A673 (cell line): ENCODE data around the gene ZNF584. TPM values are rescaled to one million over a fixed set of nuclear protein-coding genes. Genes with fewer than 3 reads are reported as not detected.
A peak's percentile ranks its signal among the peaks of the same experiment; 100 is the strongest.

Source experiments
- BruUV-seq: library from RNA; stranded (reverse); fragments of 400-500 nt; replicated peaks from 2 replicates; lab custom pipeline; 2021; lab: Mats Ljungman, UMichigan
- CTCF ChIA-PET: fragments of 300-600 bp; sonication (Branson Sonifier 250); formaldehyde crosslinking; loops from one replicate; lab custom pipeline; 2022; ENCODE audit warnings: antibody characterized with exemption; lab: Charles Lee
- POLR2A ChIA-PET: fragments of 300-600 bp; sonication (Branson Sonifier 250); formaldehyde crosslinking; loops from one replicate; lab custom pipeline; 2022; ENCODE audit warnings: antibody characterized with exemption; ENCODE audit not compliant: low non-redundant PET; lab: Charles Lee
- DNase-seq: peaks from one replicate; pipeline ENCODE4 v3.0.0-alpha.2; 2015; ENCODE audit warnings: low spot score
- H3K27ac ChIP-seq: fragments of 200-600 bp; sonication (generic); 2 replicates; pipeline ENCODE4 v1.5.1; 2016; ENCODE audit warnings: mixed run types, low read depth, mild to moderate bottlenecking, mixed read lengths, antibody characterized with exemption, low read length; ENCODE audit not compliant: poor library complexity, severe bottlenecking
- H3K27me3 ChIP-seq: fragments of 200-600 bp; sonication (generic); replicated peaks from 2 replicates; pipeline ENCODE4 v1.6.1; 2017; ENCODE audit warnings: mixed run types, low read depth, mild to moderate bottlenecking, mixed read lengths, antibody characterized with exemption, low read length; ENCODE audit not compliant: insufficient read depth, poor library complexity
- H3K36me3 ChIP-seq: fragments of 200-600 bp; sonication (generic); 2 replicates; pipeline ENCODE4 v1.6.1; 2016; ENCODE audit warnings: mixed run types, mild to moderate bottlenecking, mixed read lengths, antibody characterized with exemption, low read length; ENCODE audit not compliant: insufficient read depth, poor library complexity, severe bottlenecking
- H3K4me1 ChIP-seq: fragments of 200-600 bp; sonication (generic); 2 replicates; pipeline ENCODE4 v1.6.1; 2017; ENCODE audit warnings: mixed run types, mild to moderate bottlenecking, mixed read lengths, antibody characterized with exemption, low read length; ENCODE audit not compliant: insufficient read depth, poor library complexity, severe bottlenecking
- H3K4me3 ChIP-seq: fragments of 200-600 bp; sonication (generic); 2 replicates; pipeline ENCODE4 v1.5.1; 2016; ENCODE audit warnings: low read depth, mixed run types, mild to moderate bottlenecking, mixed read lengths, low read length; ENCODE audit not compliant: poor library complexity, severe bottlenecking
- H3K9me3 ChIP-seq: fragments of 200-600 bp; sonication (generic); 2 replicates; pipeline ENCODE4 v1.6.1; 2016; ENCODE audit warnings: mixed run types, low read depth, mild to moderate bottlenecking, mixed read lengths, antibody characterized with exemption, low read length; ENCODE audit not compliant: poor library complexity, severe bottlenecking
- EZH2 ChIP-seq: fragments of 200-600 bp; sonication (generic); IDR thresholded peaks from 2 replicates; pipeline ENCODE4 v1.6.1; 2017; ENCODE audit warnings: borderline replicate concordance, low read depth, mild to moderate bottlenecking, mixed read lengths, antibody characterized with exemption, low read length; ENCODE audit not compliant: poor library complexity, severe bottlenecking
- intact Hi-C: fragments of 100-400 bp; cut with micrococcal nuclease; formaldehyde crosslinking; loops from one replicate; pipeline ENCODE4 v1.10.0; 2022; ENCODE audit not compliant: unreplicated experiment
- total RNA-seq: library from RNA; stranded (reverse); gene quantifications from 2 replicates; pipeline ENCODE4 v1.2.3, GENCODE V29; 2021
- TF ChIP-seq, protein P1 (sequence below): fragments of 300-800, 200-600 bp; sonication (generic); conservative IDR thresholded peaks from 2 replicates; pipeline ENCODE4 v1.5.1; 2017; ENCODE audit warnings: low read depth, mild to moderate bottlenecking, antibody characterized with exemption, low read length, moderate library complexity, mixed read lengths

Gene ZNF584
- total RNA-seq, 1 experiment from 2014 or later: 20.9 TPM

DNA sequence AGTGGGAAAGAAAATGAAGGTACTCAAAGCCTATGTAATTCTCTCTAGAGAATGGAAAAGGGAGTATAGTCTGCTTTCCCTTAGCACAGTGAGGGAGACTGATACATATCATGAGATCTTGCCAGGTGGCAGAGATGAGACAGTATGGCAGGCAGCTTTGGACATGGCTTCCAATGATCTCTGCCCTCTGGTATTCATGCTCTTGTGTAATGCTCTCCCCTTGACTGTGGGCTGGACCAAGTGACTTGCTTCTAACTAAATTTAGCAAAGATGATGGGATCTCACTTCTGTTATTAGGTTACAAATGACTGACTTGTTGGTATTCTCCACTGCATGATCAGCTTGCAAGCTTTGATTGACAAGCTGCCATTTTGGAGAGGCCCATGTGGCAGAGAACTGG is 21.3 kb downstream of the ZNF584 start:
- ChIA-PET CTCF (no interaction called here), POLR2A (no interaction called here)
- TF ChIP-seq, protein P1, sequence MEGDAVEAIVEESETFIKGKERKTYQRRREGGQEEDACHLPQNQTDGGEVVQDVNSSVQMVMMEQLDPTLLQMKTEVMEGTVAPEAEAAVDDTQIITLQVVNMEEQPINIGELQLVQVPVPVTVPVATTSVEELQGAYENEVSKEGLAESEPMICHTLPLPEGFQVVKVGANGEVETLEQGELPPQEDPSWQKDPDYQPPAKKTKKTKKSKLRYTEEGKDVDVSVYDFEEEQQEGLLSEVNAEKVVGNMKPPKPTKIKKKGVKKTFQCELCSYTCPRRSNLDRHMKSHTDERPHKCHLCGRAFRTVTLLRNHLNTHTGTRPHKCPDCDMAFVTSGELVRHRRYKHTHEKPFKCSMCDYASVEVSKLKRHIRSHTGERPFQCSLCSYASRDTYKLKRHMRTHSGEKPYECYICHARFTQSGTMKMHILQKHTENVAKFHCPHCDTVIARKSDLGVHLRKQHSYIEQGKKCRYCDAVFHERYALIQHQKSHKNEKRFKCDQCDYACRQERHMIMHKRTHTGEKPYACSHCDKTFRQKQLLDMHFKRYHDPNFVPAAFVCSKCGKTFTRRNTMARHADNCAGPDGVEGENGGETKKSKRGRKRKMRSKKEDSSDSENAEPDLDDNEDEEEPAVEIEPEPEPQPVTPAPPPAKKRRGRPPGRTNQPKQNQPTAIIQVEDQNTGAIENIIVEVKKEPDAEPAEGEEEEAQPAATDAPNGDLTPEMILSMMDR: no peak
- Histone ChIP-seq H3K27ac (no peak overlapping the region), H3K27me3 (no peaks in the 10 kb centered on the region), H3K9me3 (peaks cover 72% of the 10 kb centered on the region), H3K36me3 (peaks cover 29% of the 10 kb centered on the region), H3K4me3 (no peak overlapping the region), H3K4me1 (no peaks in the 10 kb centered on the region)
- intact Hi-C loops: no loop called here
- no TSS peak for BruUV-seq
- no peak for DNase-seq

DNA sequence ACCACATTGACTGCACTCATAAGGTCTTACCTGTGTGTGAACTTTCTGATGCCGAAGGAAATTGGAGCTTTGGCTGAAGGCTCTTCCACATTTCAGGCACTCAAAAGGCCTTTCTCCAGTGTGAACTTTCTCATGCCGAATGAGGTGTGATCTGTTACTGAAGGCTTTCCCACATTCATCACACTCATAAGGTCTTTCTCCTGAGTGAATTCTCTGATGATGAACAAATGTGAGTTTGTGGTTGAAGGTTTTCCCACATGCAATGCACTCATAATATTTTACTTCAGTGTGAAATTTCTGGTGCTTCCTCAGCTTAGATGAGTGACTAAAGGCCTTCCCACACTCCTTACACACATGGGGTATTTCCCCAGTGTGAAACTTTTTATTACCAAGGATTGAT is 25.8 kb downstream of the ZNF584 start:
- TF ChIP-seq EZH2: no peak
- TF ChIP-seq, protein P1: no peak

DNA sequence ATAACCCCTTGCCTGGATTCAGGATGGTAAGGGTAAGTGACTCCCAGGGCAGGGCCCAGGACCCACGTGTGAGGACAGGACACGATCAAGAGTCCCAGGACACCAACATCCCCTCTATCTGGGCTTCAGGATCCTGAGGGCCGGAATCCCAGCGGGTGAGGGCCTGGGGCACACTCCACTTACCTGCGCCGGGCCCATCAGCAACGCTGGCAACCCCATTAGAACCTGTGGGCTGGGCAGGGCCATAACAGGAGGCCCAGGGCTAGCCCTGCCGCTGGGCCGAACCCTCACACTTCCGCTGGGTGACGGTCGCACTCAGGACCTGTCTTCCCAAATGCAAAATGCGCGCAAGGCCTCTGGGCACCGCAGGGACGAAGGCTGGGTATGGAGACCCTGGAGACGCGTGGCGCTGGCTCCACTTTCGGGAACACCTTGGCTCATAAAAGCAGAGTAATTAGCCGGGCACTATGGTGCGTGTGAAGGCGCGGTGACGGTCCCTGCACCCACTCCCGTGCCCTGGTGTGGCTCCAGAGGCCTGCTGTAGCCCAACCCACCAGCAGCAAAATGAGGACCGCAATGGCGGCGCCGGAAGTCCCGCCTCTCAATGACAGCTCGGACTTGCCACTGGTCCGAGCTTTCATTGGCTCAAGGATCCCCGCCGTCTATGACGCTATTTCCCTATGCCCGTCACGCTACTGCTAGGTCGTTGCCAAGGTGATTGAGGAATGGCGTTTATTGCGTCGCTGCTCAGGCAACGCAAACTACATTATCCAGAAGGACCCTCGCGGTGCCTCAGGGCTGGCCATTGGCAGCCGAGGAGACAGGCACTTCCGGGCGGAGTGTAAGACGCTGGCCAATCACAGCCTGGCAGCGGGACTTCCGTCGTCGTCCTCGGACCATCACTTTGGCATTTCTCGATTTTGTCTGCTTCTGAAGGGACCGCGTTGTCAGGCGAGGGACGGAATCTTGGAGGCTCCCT is 31.4 kb downstream of the ZNF584 start, which contains the start of gene ZNF132:
Gene ZNF132 (minus strand): TSS at position 578 of the 979 bp plus-strand sequence. CDS start 332 bp downstream, at position 246.
- intact Hi-C loops: loop anchor here (1.0 kb wide), 1 partner anchor 11 kb away; the partner anchor contains the start of gene ZNF324B
- H3K9me3 ChIP-seq: peaks cover 38% of the 10 kb centered on the region
- DNase-seq: peak; percentile 100

More for the DNA sequence above, 25.8 kb downstream of the ZNF584 start:
- intact Hi-C loops: no loop called here
- ChIA-PET POLR2A (no interaction called here), CTCF (no interaction called here)
- Histone ChIP-seq H3K36me3 (peaks cover 52% of the 10 kb centered on the region), H3K9me3 (peaks cover 90% of the 10 kb centered on the region), H3K27ac (no peak overlapping the region), H3K4me3 (no peak overlapping the region), H3K27me3 (no peaks in the 10 kb centered on the region), H3K4me1 (no peaks in the 10 kb centered on the region)
- DNase-seq: no peak
- BruUV-seq: no TSS peak

More for the DNA sequence above, 31.4 kb downstream of the ZNF584 start, which contains the start of gene ZNF132:
- Histone ChIP-seq H3K4me1 (peaks cover 11% of the 10 kb centered on the region), H3K27me3 (no peaks in the 10 kb centered on the region), H3K4me3 (peak within 1 kb of the TSS; percentile 53), H3K36me3 (peaks cover 22% of the 10 kb centered on the region), H3K27ac (peak within 1 kb of the TSS; percentile 75)
- TF ChIP-seq, protein P1: no peak
- TF ChIP-seq EZH2: no peak
- TSS peak; percentile 72 for BruUV-seq
- POLR2A ChIA-PET: interaction anchor here (0.6 kb wide), 1 partner anchor 79 kb away, joined by 3 read pairs; no protein-coding TSS in a partner anchor
- CTCF ChIA-PET: no interaction called here
